Measurements from ENCODE around the gene EPHA5. TPM values are rescaled to one million over a fixed set of nuclear protein-coding genes. Genes with fewer than 3 reads are reported as not detected.

EPHA5 gene
- total and polyA plus RNA-seq, 9 of the 15 experiments (the other 6 are each of a cell fraction or from before 2014, with no cell fraction given), result 0.04 TPM; not detected in 8

DNA sequence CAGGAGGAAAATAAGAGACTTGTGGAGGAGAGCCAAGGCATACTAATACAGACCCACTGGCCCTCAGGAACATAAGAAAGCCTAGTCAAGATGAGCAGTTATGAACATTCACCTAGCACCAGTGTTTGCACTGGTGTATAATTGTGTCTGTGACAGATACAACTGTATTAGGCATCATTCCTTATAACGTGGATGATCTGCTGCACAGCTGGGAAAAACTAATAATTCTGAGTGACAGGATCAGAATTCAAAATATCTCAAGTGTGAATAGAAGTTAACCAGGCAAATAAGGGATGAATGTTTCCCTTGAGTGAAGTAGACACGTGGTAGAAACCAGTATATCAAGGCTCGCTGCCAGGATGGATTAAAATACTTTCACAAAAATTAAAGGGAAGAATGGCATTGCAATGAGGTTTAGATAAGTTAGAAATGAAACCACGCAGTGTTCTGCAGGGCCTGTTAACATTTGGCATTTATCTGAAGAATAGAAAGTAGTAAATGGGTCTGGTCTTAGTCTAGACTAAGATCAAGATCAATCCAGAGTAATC lies 325.9 kb downstream of the EPHA5 start:
- ATAC-seq, result no peak
- Histone ChIP-seq H3K4me2 (ENCODE audit: insufficient read depth, low read length) (no peak overlapping the region), H3K4me1 (replicated peaks in 1 of 2; ENCODE audit: control insufficient read depth in 2 of 2, insufficient read depth in 2 of 2, low read length in 2 of 2) (no peaks in the 10 kb centered on the region), H4K20me1 (replicated peaks; ENCODE audit: control insufficient read depth, insufficient read depth, low read length) (no peaks in the 10 kb centered on the region), H3K4me3 (no peak overlapping the region), H3K36me3 (ENCODE audit: control insufficient read depth, insufficient read depth, low read length) (no peaks in the 10 kb centered on the region), H3K27ac (ENCODE audit: extremely low read depth, low read depth, low read length) (no peak overlapping the region), H2AFZ (ENCODE audit: low read depth, low read length) (no peak overlapping the region), H3K79me2 (ENCODE audit: control insufficient read depth, insufficient read depth, low read length) (no peaks in the 10 kb centered on the region), H3K9me1 (ENCODE audit: control insufficient read depth, insufficient read depth, low read length) (no peaks in the 10 kb centered on the region), H3K27me3 (ENCODE audit: control insufficient read depth in 2 of 2, insufficient read depth in 2 of 2, low read length in 2 of 2) (no peaks in the 10 kb centered on the region), H3K9me3 (replicated peaks; ENCODE audit: control insufficient read depth, insufficient read depth, low read depth, low read length) (no peaks in the 10 kb centered on the region), H3K9ac (ENCODE audit: insufficient read depth in 1 of 2, low read depth in 2 of 2, low read length in 2 of 2) (no peak overlapping the region)
- ChIA-PET CTCF (ENCODE audit: low intra/inter-chr PET ratio) (no interaction called here), POLR2A (no interaction called here)
- no peak for FAIRE-seq
- in situ Hi-C loops (cut with MboI) (no loop called here), intact Hi-C loops (cut with micrococcal nuclease) (no loop called here)
- BruUV-seq (replicated peaks), result no TSS peak
- DNase-seq (ENCODE audit: extremely low read depth in 1 of 4, low spot score in 3 of 4), result no peak
- 0% methylated on average over 4 of the region's 4 CpGs for WGBS (ENCODE audit: insufficient coverage, low coverage, missing lambda C conversion rate)
- TF ChIP-seq ZNF589 (CRISPR knock-in tag; IDR thresholded peaks at IDR 0.05; ENCODE audit: low read depth), result no peak
- TF ChIP-seq NR0B1 (IDR thresholded peaks at IDR 0.05; ENCODE audit: partially characterized antibody), result no peak
- no peak for TF ChIP-seq CEBPZ (IDR thresholded peaks at IDR 0.05; ENCODE audit: borderline replicate concordance, low read depth, low read length)
- TF ChIP-seq PCBP1 (IDR thresholded peaks at IDR 0.05; ENCODE audit: low read depth, low read length, poor library complexity, severe bottlenecking), result no peak
- TF ChIP-seq GTF2F1 (IDR thresholded peaks at IDR 0.05; ENCODE audit: low read depth, low read length), result no peak
- TF ChIP-seq BACH1 (tag; IDR thresholded peaks at IDR 0.05), result no peak
- TF ChIP-seq PHB (CRISPR knock-in tag; IDR thresholded peaks at IDR 0.05), result no peak
- TF ChIP-seq, protein P1, sequence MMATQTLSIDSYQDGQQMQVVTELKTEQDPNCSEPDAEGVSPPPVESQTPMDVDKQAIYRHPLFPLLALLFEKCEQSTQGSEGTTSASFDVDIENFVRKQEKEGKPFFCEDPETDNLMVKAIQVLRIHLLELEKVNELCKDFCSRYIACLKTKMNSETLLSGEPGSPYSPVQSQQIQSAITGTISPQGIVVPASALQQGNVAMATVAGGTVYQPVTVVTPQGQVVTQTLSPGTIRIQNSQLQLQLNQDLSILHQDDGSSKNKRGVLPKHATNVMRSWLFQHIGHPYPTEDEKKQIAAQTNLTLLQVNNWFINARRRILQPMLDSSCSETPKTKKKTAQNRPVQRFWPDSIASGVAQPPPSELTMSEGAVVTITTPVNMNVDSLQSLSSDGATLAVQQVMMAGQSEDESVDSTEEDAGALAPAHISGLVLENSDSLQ (IDR thresholded peaks at IDR 0.05), result no peak
- no peak for TF ChIP-seq FOXJ3 (CRISPR knock-in tag; IDR thresholded peaks at IDR 0.05)
- TF ChIP-seq JUND (IDR thresholded peaks at IDR 0.05; ENCODE audit: borderline replicate concordance, low read depth, low read length), result no peak
- TF ChIP-seq JUND (tag; IDR thresholded peaks at IDR 0.05; ENCODE audit: borderline replicate concordance, low read depth, low read length), result no peak
- TF ChIP-seq KDM5B (IDR thresholded peaks at IDR 0.05; ENCODE audit: insufficient replicate concordance, low read depth, low read length), result no peak
- no peak for TF ChIP-seq ZNF561 (CRISPR knock-in tag; conservative IDR thresholded peaks at IDR 0.05)

All from K562 (cell line).